HepG2 (cell line): ENCODE data around the gene SNX15. TPM values are rescaled to one million over a fixed set of nuclear protein-coding genes. Genes with fewer than 3 reads are reported as not detected.

Experiments
- CBX1 ChIP-seq: IDR thresholded peaks from one replicate; pipeline ENCODE4 v1.6.1; 2016; ENCODE audit warnings: antibody characterized with exemption, low read depth
- KMT2B ChIP-seq: IDR thresholded peaks from 2 replicates; pipeline ENCODE4 v1.6.1; 2016; ENCODE audit warnings: missing genetic modification reagents, missing compliant biosample characterization
- MZF1 ChIP-seq: sonication (generic); formaldehyde crosslinking; IDR thresholded peaks from 2 replicates; pipeline ENCODE4 v1.8.1; 2023; ENCODE audit warnings: mild to moderate bottlenecking, missing genetic modification reagents, borderline replicate concordance
- NFKBIZ ChIP-seq: IDR thresholded peaks from 2 replicates; pipeline ENCODE4 v1.6.1; 2018; ENCODE audit warnings: missing genetic modification reagents, missing compliant biosample characterization
- NR3C1 ChIP-seq: sonication (generic); formaldehyde crosslinking; IDR thresholded peaks from 2 replicates; pipeline ENCODE4 v1.4.0; 2020; ENCODE audit warnings: missing genetic modification reagents
- RFXAP ChIP-seq: sonication (generic); formaldehyde crosslinking; IDR thresholded peaks from 2 replicates; pipeline ENCODE4 v1.4.0; 2020; ENCODE audit warnings: missing genetic modification reagents, borderline replicate concordance
- RORA ChIP-seq: sonication (generic); formaldehyde crosslinking; IDR thresholded peaks from 2 replicates; pipeline ENCODE4 v1.5.0; 2020; ENCODE audit warnings: mild to moderate bottlenecking, missing genetic modification reagents, moderate library complexity
- SIN3A ChIP-seq: IDR thresholded peaks from 2 replicates; pipeline ENCODE4 v1.6.1; 2011; ENCODE audit warnings: low read depth, mild to moderate bottlenecking, control low read depth, low read length, borderline replicate concordance
- SIX4 ChIP-seq: sonication (generic); formaldehyde crosslinking; IDR thresholded peaks from 2 replicates; pipeline ENCODE4 v1.4.0; 2020; ENCODE audit warnings: missing genetic modification reagents
- ZNF264 ChIP-seq: sonication (generic); formaldehyde crosslinking; IDR thresholded peaks from 2 replicates; pipeline ENCODE4 v1.4.0; 2020; ENCODE audit warnings: missing genetic modification reagents
- ZNF274 ChIP-seq: sonication (generic); formaldehyde crosslinking; IDR thresholded peaks from 2 replicates; pipeline ENCODE4 v1.5.1; 2020; ENCODE audit warnings: mild to moderate bottlenecking, missing genetic modification reagents
- ZNF331 ChIP-seq: sonication (generic); formaldehyde crosslinking; IDR thresholded peaks from 2 replicates; pipeline ENCODE4 v1.4.0; 2020; ENCODE audit warnings: missing genetic modification reagents
- ZNF562 ChIP-seq: sonication (generic); formaldehyde crosslinking; IDR thresholded peaks from 2 replicates; pipeline ENCODE4 v1.8.0; 2022; ENCODE audit warnings: missing genetic modification reagents, borderline replicate concordance
- ZNF605 ChIP-seq: sonication (generic); formaldehyde crosslinking; IDR thresholded peaks from 2 replicates; pipeline ENCODE4 v1.8.0; 2022; ENCODE audit warnings: mild to moderate bottlenecking, missing genetic modification reagents
- polyA plus RNA-seq, 8 experiments: library from polyadenylated mRNA; depleted of rRNA in 3 of 8; stranded (reverse) in 7 of 8; unstranded in 1 of 8; fragments of >200 nt; fragmentation: Illumina TruSeq in 4 of 8; extraction: Trizol in 4 of 8; gene quantifications; 2 replicates each; pipeline versions ENCODE4 v1.2.1 to v1.2.3, GENCODE V29; 2011 to 2016; ENCODE audit warnings: low read depth in 4 of 8, missing spikeins in 1 of 8, mixed read lengths in 1 of 8; ENCODE audit not compliant: insufficient read depth in 1 of 8
- total RNA-seq, 5 experiments: library from RNA; depleted of rRNA; stranded (reverse); fragments of >200 nt; fragmentation: Illumina TruSeq; extraction: Trizol; gene quantifications; 2 replicates each; pipeline ENCODE4 v1.2.3, GENCODE V29; 2016; ENCODE audit warnings: low read depth in 1 of 5
- TF ChIP-seq, protein P1 (sequence below): sonication (generic); formaldehyde crosslinking; IDR thresholded peaks from 2 replicates; pipeline ENCODE4 v1.8.0; 2022; ENCODE audit warnings: missing genetic modification reagents, mild to moderate bottlenecking, moderate library complexity, borderline replicate concordance
- TF ChIP-seq, protein P2 (sequence below): sonication (generic); formaldehyde crosslinking; IDR thresholded peaks from 2 replicates; pipeline ENCODE4 v1.4.0; 2020; ENCODE audit warnings: missing genetic modification reagents, borderline replicate concordance
- TF ChIP-seq, protein P3 (sequence below): IDR thresholded peaks from 2 replicates; pipeline ENCODE4 v1.6.1; 2016; ENCODE audit warnings: low read depth, missing genetic modification reagents, missing compliant biosample characterization
- TF ChIP-seq, protein P4 (sequence below): sonication (generic); formaldehyde crosslinking; IDR thresholded peaks from 2 replicates; pipeline ENCODE4 v1.8.1; 2023; ENCODE audit warnings: mild to moderate bottlenecking, missing genetic modification reagents

SNX15 gene
- total and polyA plus RNA-seq, 2 of the 13 experiments (the other 11 are each of a cell fraction or from before 2014, with no cell fraction given) = 19.1 to 22.6 TPM

DNA sequence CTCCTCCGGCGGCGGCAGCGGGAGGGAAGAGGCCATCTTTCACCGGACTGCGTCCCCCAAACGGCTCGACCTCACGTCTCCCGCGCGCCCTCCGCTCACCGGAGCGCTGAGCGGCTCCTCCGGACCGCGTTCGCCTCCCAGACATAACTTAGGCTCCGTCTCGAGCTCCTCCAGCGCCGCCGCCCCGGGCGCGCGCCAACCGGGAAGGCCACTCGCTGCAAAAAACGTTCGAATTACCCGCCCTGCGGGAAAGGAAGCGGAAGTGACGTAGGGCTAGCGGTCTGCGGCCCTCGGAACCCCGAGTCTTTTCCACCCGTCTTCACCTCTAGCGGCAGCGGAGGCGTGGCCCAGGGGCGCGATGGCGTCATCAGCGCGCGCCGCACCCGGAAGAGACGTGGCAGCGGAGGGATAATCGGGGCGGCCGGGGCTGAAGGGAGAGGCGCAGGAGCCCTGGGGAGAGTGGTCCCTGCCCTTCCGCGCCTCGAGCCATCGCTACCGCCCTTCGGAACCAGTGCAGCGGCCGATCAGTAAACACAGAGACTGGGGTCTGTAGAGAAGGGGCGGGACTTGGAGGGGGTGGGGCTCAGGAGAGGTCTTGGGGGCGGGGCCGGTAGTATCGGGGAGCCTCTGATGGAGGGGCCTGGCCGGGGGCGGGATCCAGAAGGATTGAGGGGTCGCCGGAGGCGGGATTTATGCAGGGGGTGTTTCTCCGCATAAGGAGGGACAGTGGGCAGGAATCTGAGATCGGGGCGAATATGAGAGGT, 56.8 kb downstream of the SNX15 start, which contains the start of the genes CDCA5 and ZFPL1 (continued):
- TF ChIP-seq, protein P1, sequence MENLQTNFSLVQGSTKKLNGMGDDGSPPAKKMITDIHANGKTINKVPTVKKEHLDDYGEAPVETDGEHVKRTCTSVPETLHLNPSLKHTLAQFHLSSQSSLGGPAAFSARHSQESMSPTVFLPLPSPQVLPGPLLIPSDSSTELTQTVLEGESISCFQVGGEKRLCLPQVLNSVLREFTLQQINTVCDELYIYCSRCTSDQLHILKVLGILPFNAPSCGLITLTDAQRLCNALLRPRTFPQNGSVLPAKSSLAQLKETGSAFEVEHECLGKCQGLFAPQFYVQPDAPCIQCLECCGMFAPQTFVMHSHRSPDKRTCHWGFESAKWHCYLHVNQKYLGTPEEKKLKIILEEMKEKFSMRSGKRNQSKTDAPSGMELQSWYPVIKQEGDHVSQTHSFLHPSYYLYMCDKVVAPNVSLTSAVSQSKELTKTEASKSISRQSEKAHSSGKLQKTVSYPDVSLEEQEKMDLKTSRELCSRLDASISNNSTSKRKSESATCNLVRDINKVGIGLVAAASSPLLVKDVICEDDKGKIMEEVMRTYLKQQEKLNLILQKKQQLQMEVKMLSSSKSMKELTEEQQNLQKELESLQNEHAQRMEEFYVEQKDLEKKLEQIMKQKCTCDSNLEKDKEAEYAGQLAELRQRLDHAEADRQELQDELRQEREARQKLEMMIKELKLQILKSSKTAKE (CRISPR knock-in tag) = peak; percentile 73
- TF ChIP-seq ZNF274 = 0 out of 2 replicates have a peak, but pooled peaks have one; percentile 47
- TF ChIP-seq ZNF331 = peak; percentile 48; the same call in 1 of the 2 replicates
- TF ChIP-seq ZNF605 = peak; percentile 85
- TF ChIP-seq, protein P2, sequence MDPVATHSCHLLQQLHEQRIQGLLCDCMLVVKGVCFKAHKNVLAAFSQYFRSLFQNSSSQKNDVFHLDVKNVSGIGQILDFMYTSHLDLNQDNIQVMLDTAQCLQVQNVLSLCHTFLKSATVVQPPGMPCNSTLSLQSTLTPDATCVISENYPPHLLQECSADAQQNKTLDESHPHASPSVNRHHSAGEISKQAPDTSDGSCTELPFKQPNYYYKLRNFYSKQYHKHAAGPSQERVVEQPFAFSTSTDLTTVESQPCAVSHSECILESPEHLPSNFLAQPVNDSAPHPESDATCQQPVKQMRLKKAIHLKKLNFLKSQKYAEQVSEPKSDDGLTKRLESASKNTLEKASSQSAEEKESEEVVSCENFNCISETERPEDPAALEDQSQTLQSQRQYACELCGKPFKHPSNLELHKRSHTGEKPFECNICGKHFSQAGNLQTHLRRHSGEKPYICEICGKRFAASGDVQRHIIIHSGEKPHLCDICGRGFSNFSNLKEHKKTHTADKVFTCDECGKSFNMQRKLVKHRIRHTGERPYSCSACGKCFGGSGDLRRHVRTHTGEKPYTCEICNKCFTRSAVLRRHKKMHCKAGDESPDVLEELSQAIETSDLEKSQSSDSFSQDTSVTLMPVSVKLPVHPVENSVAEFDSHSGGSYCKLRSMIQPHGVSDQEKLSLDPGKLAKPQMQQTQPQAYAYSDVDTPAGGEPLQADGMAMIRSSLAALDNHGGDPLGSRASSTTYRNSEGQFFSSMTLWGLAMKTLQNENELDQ (CRISPR knock-in tag) = no peak
- peak; percentile 69 for TF ChIP-seq CBX1
- 0 out of 2 replicates have a peak, but pooled peaks have one; percentile 31 for TF ChIP-seq ZNF562 (CRISPR knock-in tag)
- TF ChIP-seq KMT2B (CRISPR knock-in tag) = peak; percentile 93
- TF ChIP-seq SIX4 = no peak; the same call in 1 of the 2 replicates
- no peak for TF ChIP-seq ZNF264 (CRISPR knock-in tag)
- no peak for TF ChIP-seq MZF1 (CRISPR knock-in tag)
- TF ChIP-seq, protein P3, sequence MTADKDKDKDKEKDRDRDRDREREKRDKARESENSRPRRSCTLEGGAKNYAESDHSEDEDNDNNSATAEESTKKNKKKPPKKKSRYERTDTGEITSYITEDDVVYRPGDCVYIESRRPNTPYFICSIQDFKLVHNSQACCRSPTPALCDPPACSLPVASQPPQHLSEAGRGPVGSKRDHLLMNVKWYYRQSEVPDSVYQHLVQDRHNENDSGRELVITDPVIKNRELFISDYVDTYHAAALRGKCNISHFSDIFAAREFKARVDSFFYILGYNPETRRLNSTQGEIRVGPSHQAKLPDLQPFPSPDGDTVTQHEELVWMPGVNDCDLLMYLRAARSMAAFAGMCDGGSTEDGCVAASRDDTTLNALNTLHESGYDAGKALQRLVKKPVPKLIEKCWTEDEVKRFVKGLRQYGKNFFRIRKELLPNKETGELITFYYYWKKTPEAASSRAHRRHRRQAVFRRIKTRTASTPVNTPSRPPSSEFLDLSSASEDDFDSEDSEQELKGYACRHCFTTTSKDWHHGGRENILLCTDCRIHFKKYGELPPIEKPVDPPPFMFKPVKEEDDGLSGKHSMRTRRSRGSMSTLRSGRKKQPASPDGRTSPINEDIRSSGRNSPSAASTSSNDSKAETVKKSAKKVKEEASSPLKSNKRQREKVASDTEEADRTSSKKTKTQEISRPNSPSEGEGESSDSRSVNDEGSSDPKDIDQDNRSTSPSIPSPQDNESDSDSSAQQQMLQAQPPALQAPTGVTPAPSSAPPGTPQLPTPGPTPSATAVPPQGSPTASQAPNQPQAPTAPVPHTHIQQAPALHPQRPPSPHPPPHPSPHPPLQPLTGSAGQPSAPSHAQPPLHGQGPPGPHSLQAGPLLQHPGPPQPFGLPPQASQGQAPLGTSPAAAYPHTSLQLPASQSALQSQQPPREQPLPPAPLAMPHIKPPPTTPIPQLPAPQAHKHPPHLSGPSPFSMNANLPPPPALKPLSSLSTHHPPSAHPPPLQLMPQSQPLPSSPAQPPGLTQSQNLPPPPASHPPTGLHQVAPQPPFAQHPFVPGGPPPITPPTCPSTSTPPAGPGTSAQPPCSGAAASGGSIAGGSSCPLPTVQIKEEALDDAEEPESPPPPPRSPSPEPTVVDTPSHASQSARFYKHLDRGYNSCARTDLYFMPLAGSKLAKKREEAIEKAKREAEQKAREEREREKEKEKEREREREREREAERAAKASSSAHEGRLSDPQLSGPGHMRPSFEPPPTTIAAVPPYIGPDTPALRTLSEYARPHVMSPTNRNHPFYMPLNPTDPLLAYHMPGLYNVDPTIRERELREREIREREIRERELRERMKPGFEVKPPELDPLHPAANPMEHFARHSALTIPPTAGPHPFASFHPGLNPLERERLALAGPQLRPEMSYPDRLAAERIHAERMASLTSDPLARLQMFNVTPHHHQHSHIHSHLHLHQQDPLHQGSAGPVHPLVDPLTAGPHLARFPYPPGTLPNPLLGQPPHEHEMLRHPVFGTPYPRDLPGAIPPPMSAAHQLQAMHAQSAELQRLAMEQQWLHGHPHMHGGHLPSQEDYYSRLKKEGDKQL (CRISPR knock-in tag) = no peak
- 0 out of 2 replicates have a peak, but pooled peaks have one; percentile 48 for TF ChIP-seq NFKBIZ (CRISPR knock-in tag)
- TF ChIP-seq, protein P4, sequence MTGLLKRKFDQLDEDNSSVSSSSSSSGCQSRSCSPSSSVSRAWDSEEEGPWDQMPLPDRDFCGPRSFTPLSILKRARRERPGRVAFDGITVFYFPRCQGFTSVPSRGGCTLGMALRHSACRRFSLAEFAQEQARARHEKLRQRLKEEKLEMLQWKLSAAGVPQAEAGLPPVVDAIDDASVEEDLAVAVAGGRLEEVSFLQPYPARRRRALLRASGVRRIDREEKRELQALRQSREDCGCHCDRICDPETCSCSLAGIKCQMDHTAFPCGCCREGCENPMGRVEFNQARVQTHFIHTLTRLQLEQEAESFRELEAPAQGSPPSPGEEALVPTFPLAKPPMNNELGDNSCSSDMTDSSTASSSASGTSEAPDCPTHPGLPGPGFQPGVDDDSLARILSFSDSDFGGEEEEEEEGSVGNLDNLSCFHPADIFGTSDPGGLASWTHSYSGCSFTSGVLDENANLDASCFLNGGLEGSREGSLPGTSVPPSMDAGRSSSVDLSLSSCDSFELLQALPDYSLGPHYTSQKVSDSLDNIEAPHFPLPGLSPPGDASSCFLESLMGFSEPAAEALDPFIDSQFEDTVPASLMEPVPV (CRISPR knock-in tag) = peak; percentile 83
- peak; percentile 94 for TF ChIP-seq SIN3A
- TF ChIP-seq NR3C1 (CRISPR knock-in tag) = no peak
- TF ChIP-seq RFXAP (CRISPR knock-in tag) = no peak; the same call in 1 of the 2 replicates
- TF ChIP-seq RORA (CRISPR knock-in tag) = no peak
